HCT116 (cell line): Measurements from ENCODE around the gene PEAK1. TPM values are rescaled to one million over a fixed set of nuclear protein-coding genes. Genes with fewer than 3 reads are reported as not detected.

Source experiments
- ATAC-seq: fragments of 200-7000 bp; cut with Tn5 transposase; 2 replicates; pipeline ENCODE4 v1.9.1; 2020; ENCODE audit warnings: mild to moderate bottlenecking, moderate library complexity
- BruUV-seq: library from RNA; stranded (reverse); fragments of 400-500 nt; replicated peaks from 2 replicates; lab custom pipeline; 2021; lab: Mats Ljungman, UMichigan
- CTCF ChIA-PET: fragments of 300-600 bp; sonication (Branson Sonifier 250); formaldehyde crosslinking; loops from one replicate; lab custom pipeline; 2021; ENCODE audit warnings: antibody characterized with exemption; lab: Charles Lee
- POLR2A ChIA-PET: fragments of 300-600, 350-600 bp; sonication (Branson Sonifier 250); formaldehyde crosslinking; loops from one replicate; lab custom pipeline; 2021; ENCODE audit warnings: antibody characterized with exemption; lab: Charles Lee
- RAD21 ChIA-PET, 2 experiments: fragments of 300-600 bp; sonication (Branson Sonifier 250); formaldehyde crosslinking; loops; one replicate each; lab custom pipeline; 2023; ENCODE audit warnings: low total read pairs in 2 of 2; ENCODE audit not compliant: uncharacterized antibody in 2 of 2, unreplicated experiment in 2 of 2, low non-redundant PET in 1 of 2; lab: Charles Lee
- DNase-seq: peaks from one replicate; pipeline ENCODE4 v3.0.0-alpha.2; 2010; ENCODE audit warnings: low read depth, low spot score
- H2AFZ ChIP-seq: fragments of 200-600 bp; shearing (Covaris generic), sonication (generic); 2 replicates; pipeline ENCODE4 v1.6.1; 2017; ENCODE audit warnings: low read depth, mixed run types, mixed read lengths, antibody characterized with exemption, low read length; ENCODE audit not compliant: poor library complexity, severe bottlenecking
- H3K27ac ChIP-seq: 2 replicates; pipeline ENCODE4 v1.5.1; 2012; ENCODE audit warnings: low read depth, low read length
- H3K27me3 ChIP-seq: fragments of 200-600 bp; sonication (generic); 2 replicates; pipeline ENCODE4 v1.6.1; 2016; ENCODE audit warnings: mixed run types, low read length, mixed read lengths; ENCODE audit not compliant: insufficient read depth
- H3K36me3 ChIP-seq, 2 experiments: fragments of 200-500 bp in 1 of 2; fragments of 200-600 bp in 1 of 2; sonication (Bioruptor generic) in 1 of 2; sonication (generic) in 1 of 2; 2 replicates each; pipeline versions ENCODE4 v1.5.1 to v1.6.1; 2014 to 2016; ENCODE audit warnings: low read length in 2 of 2, inconsistent platforms in 1 of 2, mixed read lengths in 1 of 2, mixed run types in 1 of 2; ENCODE audit not compliant: insufficient read depth in 2 of 2, control insufficient read depth in 1 of 2
- H3K4me1 ChIP-seq, 2 experiments: fragments of 200-600 bp in 1 of 2; sonication (generic) in 1 of 2; 2 replicates each; pipeline versions ENCODE4 v1.5.1 to v1.6.1; 2012 to 2017; ENCODE audit warnings: low read length in 2 of 2, inconsistent platforms in 1 of 2, mild to moderate bottlenecking in 1 of 2, mixed read lengths in 1 of 2, mixed run types in 1 of 2, moderate library complexity in 1 of 2; ENCODE audit not compliant: insufficient read depth in 2 of 2, control insufficient read depth in 1 of 2
- H3K4me2 ChIP-seq: fragments of 200-600 bp; sonication (generic); 2 replicates; pipeline ENCODE4 v1.6.1; 2017; ENCODE audit warnings: mixed run types, low read length, mixed read lengths
- H3K4me3 ChIP-seq, 2 experiments: fragments of 200-600 bp in 1 of 2; sonication (generic) in 1 of 2; replicated peaks in 1 of 2; 2 replicates each; pipeline ENCODE4 v1.5.1; 2011 to 2016; ENCODE audit warnings: low read length in 2 of 2, control low read depth in 1 of 2, low read depth in 1 of 2, mild to moderate bottlenecking in 1 of 2, mixed read lengths in 1 of 2, mixed run types in 1 of 2
- H3K79me2 ChIP-seq: fragments of 200-600 bp; sonication (generic); 2 replicates; pipeline ENCODE4 v1.6.1; 2017; ENCODE audit warnings: mild to moderate bottlenecking, mixed run types, low read length, moderate library complexity, mixed read lengths; ENCODE audit not compliant: insufficient read depth
- H3K9ac ChIP-seq: fragments of 200-600 bp; sonication (generic); 2 replicates; pipeline ENCODE4 v1.6.1; 2016; ENCODE audit warnings: low read length, mixed read lengths
- H3K9me2 ChIP-seq: fragments of 200-600 bp; sonication (generic), shearing (Covaris generic); 2 replicates; pipeline ENCODE4 v1.6.1; 2017; ENCODE audit warnings: mixed run types, mild to moderate bottlenecking, moderate library complexity; ENCODE audit not compliant: insufficient read depth
- H3K9me3 ChIP-seq, 2 experiments: fragments of 200-500 bp in 1 of 2; fragments of 200-600 bp in 1 of 2; sonication (Bioruptor generic) in 1 of 2; sonication (generic) in 1 of 2; 2 replicates each; pipeline ENCODE4 v1.6.1; 2014 to 2017; ENCODE audit warnings: low read length in 2 of 2, mixed read lengths in 2 of 2, inconsistent platforms in 1 of 2, low read depth in 1 of 2, mild to moderate bottlenecking in 1 of 2, mixed run types in 1 of 2, moderate library complexity in 1 of 2; ENCODE audit not compliant: control insufficient read depth in 1 of 2, insufficient read depth in 1 of 2
- H4K20me1 ChIP-seq: fragments of 200-600 bp; sonication (generic), shearing (Covaris generic); 2 replicates; pipeline ENCODE4 v1.6.1; 2017; ENCODE audit warnings: mixed run types, mild to moderate bottlenecking, moderate library complexity; ENCODE audit not compliant: insufficient read depth
- ATF3 ChIP-seq: IDR thresholded peaks from 2 replicates; pipeline ENCODE4 v1.6.1; 2012
- CEBPB ChIP-seq: IDR thresholded peaks from 2 replicates; pipeline ENCODE4 v1.6.1; 2012; ENCODE audit warnings: low read depth
- CTCF ChIP-seq, 3 experiments: fragments of 200-600 bp in 1 of 3; sonication (generic) in 1 of 3; IDR thresholded peaks in 2 of 3; conservative IDR thresholded peaks in 1 of 3; 2 replicates each; pipeline ENCODE4 v1.5.1; 2012 to 2017; ENCODE audit warnings: low read depth in 2 of 3, low read length in 2 of 3, antibody characterized with exemption in 1 of 3, borderline replicate concordance in 1 of 3, control low read depth in 1 of 3, mild to moderate bottlenecking in 1 of 3, mixed read lengths in 1 of 3, mixed run types in 1 of 3, moderate library complexity in 1 of 3; ENCODE audit not compliant: insufficient read depth in 1 of 3
- ELF1 ChIP-seq: IDR thresholded peaks from 2 replicates; pipeline ENCODE4 v1.6.1; 2012; ENCODE audit warnings: low read depth, borderline replicate concordance
- EZH2 ChIP-seq: fragments of 200-600 bp; sonication (generic); IDR thresholded peaks from 2 replicates; pipeline ENCODE4 v1.6.1; 2017; ENCODE audit warnings: antibody characterized with exemption, mixed run types
- EZH2phosphoT487 ChIP-seq: fragments of 200-600 bp; IDR thresholded peaks from 2 replicates; pipeline ENCODE4 v1.6.1; 2018; ENCODE audit warnings: antibody characterized with exemption, borderline replicate concordance
- FOSL1 ChIP-seq: IDR thresholded peaks from 2 replicates; pipeline ENCODE4 v1.6.1; 2012; ENCODE audit warnings: low read depth
- JUND ChIP-seq: IDR thresholded peaks from 2 replicates; pipeline ENCODE4 v1.6.1; 2012
- MAX ChIP-seq: IDR thresholded peaks from 2 replicates; pipeline ENCODE4 v1.6.1; 2012
- POLR2A ChIP-seq: IDR thresholded peaks from 2 replicates; pipeline ENCODE4 v1.7.0; 2011; ENCODE audit warnings: borderline replicate concordance; ENCODE audit not compliant: insufficient read depth, insufficient read length; ENCODE audit errors: extremely low read depth
- POLR2AphosphoS5 ChIP-seq: IDR thresholded peaks from 2 replicates; pipeline ENCODE4 v1.6.1; 2011; ENCODE audit warnings: mild to moderate bottlenecking, low read depth, low read length, moderate library complexity
- RAD21 ChIP-seq: IDR thresholded peaks from 2 replicates; pipeline ENCODE4 v1.6.1; 2012; ENCODE audit warnings: low read depth, mild to moderate bottlenecking
- SIN3A ChIP-seq: IDR thresholded peaks from 2 replicates; pipeline ENCODE4 v1.6.1; 2012; ENCODE audit warnings: low read depth
- SRF ChIP-seq: IDR thresholded peaks from 2 replicates; pipeline ENCODE4 v1.6.1; 2012; ENCODE audit warnings: low read depth
- TCF7L2 ChIP-seq: IDR thresholded peaks from 2 replicates; pipeline ENCODE4 v1.7.0; 2011; ENCODE audit warnings: borderline replicate concordance, inconsistent platforms; ENCODE audit not compliant: insufficient read depth, insufficient read length; ENCODE audit errors: extremely low read depth
- YY1 ChIP-seq: IDR thresholded peaks from 2 replicates; pipeline ENCODE4 v1.6.1; 2011; ENCODE audit warnings: low read length, low read depth, moderate library complexity, mild to moderate bottlenecking; ENCODE audit not compliant: insufficient replicate concordance; ENCODE audit errors: extremely low read depth
- ZFX ChIP-seq: fragments of 450-650 bp; IDR thresholded peaks from 2 replicates; pipeline ENCODE4 v1.6.1; 2017
- intact Hi-C: fragments of 100-400 bp; cut with micrococcal nuclease; formaldehyde crosslinking; loops from 2 replicates; pipeline ENCODE4 v1.10.0; 2022
- total RNA-seq: library from RNA; stranded (reverse); gene quantifications from one replicate; pipeline ENCODE4 v1.2.1, GENCODE V29; 2021; ENCODE audit not compliant: unreplicated experiment
- TF ChIP-seq, protein P1 (sequence below): IDR thresholded peaks from 2 replicates; pipeline ENCODE4 v1.6.1; 2011; ENCODE audit warnings: mild to moderate bottlenecking, low read length, moderate library complexity; ENCODE audit not compliant: insufficient replicate concordance; ENCODE audit errors: extremely low read depth
- TF ChIP-seq, protein P2 (sequence below): IDR thresholded peaks from 2 replicates; pipeline ENCODE4 v1.6.1; 2012; ENCODE audit warnings: low read depth

PEAK1 gene
- total RNA-seq, 1 experiment from 2014 or later, result 23.4 TPM

GRCh38 chr15:77057072-77057471, 362.8 kb downstream of the PEAK1 start:
- Histone ChIP-seq H3K9me2 (no peaks in the 10 kb centered on the region), H2AFZ (no peak overlapping the region), H3K9ac (no peak overlapping the region), H3K79me2 (peaks cover 51% of the 10 kb centered on the region), H3K4me2 (no peak overlapping the region), H3K27me3 (no peaks in the 10 kb centered on the region), H3K4me3 (no peak overlapping the region), H3K36me3 (peaks cover 0 to 6% of the 10 kb centered on the region in 2 experiments; a peak in 2 of 4 replicates), H3K27ac (no peak overlapping the region), H3K9me3 (no peaks in the 10 kb centered on the region), H4K20me1 (peaks cover 12% of the 10 kb centered on the region; the same call in 1 of the 2 replicates), H3K4me1 (peaks cover 0 to 15% of the 10 kb centered on the region in 2 experiments; a peak in 2 of 4 replicates)
- POLR2A ChIA-PET, result no interaction called here
- CTCF ChIA-PET, result interaction anchor here (1.5 kb wide), 1 partner anchor 33 kb away, joined by 3 read pairs; no protein-coding TSS in a partner anchor
- RAD21 ChIA-PET, result no interaction called here
- no peak for DNase-seq
- intact Hi-C loops, result no loop called here
- TF ChIP-seq, protein P1, sequence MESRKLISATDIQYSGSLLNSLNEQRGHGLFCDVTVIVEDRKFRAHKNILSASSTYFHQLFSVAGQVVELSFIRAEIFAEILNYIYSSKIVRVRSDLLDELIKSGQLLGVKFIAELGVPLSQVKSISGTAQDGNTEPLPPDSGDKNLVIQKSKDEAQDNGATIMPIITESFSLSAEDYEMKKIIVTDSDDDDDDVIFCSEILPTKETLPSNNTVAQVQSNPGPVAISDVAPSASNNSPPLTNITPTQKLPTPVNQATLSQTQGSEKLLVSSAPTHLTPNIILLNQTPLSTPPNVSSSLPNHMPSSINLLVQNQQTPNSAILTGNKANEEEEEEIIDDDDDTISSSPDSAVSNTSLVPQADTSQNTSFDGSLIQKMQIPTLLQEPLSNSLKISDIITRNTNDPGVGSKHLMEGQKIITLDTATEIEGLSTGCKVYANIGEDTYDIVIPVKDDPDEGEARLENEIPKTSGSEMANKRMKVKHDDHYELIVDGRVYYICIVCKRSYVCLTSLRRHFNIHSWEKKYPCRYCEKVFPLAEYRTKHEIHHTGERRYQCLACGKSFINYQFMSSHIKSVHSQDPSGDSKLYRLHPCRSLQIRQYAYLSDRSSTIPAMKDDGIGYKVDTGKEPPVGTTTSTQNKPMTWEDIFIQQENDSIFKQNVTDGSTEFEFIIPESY, result no peak
- TF ChIP-seq YY1 (no peak), ZFX (no peak), MAX (no peak), POLR2AphosphoS5 (no peak), CTCF (IDR thresholded peaks at IDR 0.05 in 2 of 3, conservative IDR thresholded peaks at IDR 0.05 in 1 of 3; ENCODE audit: borderline replicate concordance in 1 of 3, insufficient read depth in 1 of 3, low read depth in 2 of 3, low read length in 2 of 3) (no peak), FOSL1 (no peak), ATF3 (no peak), CEBPB (no peak), TCF7L2 (no peak), SRF (no peak), JUND (no peak), EZH2phosphoT487 (no peak), SIN3A (no peak), POLR2A (no peak), RAD21 (no peak), ELF1 (no peak), EZH2 (no peak)
- TF ChIP-seq, protein P2, sequence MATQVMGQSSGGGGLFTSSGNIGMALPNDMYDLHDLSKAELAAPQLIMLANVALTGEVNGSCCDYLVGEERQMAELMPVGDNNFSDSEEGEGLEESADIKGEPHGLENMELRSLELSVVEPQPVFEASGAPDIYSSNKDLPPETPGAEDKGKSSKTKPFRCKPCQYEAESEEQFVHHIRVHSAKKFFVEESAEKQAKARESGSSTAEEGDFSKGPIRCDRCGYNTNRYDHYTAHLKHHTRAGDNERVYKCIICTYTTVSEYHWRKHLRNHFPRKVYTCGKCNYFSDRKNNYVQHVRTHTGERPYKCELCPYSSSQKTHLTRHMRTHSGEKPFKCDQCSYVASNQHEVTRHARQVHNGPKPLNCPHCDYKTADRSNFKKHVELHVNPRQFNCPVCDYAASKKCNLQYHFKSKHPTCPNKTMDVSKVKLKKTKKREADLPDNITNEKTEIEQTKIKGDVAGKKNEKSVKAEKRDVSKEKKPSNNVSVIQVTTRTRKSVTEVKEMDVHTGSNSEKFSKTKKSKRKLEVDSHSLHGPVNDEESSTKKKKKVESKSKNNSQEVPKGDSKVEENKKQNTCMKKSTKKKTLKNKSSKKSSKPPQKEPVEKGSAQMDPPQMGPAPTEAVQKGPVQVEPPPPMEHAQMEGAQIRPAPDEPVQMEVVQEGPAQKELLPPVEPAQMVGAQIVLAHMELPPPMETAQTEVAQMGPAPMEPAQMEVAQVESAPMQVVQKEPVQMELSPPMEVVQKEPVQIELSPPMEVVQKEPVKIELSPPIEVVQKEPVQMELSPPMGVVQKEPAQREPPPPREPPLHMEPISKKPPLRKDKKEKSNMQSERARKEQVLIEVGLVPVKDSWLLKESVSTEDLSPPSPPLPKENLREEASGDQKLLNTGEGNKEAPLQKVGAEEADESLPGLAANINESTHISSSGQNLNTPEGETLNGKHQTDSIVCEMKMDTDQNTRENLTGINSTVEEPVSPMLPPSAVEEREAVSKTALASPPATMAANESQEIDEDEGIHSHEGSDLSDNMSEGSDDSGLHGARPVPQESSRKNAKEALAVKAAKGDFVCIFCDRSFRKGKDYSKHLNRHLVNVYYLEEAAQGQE, result no peak
- no peak for ATAC-seq
- BruUV-seq, result no TSS peak
